ENCODE measurements around the gene NAV2. TPM values are rescaled to one million over a fixed set of nuclear protein-coding genes. Genes with fewer than 3 reads are reported as not detected.

NAV2 gene
- total and polyA plus RNA-seq, 7 donors, result 1.2 to 62.6 (median 22.1) TPM

GRCh38 chr11:19805376-19805775 is 92.7 kb downstream of the NAV2 start:
- H3K4me3 ChIP-seq, result no peak overlapping the region
- peak overlapping the region in 1 of 4 donors; percentile 13 for H3K27ac ChIP-seq
- peaks cover 0 to 85% (median 67%) of the 10 kb centered on the region in 4 donors for H3K4me1 ChIP-seq
- no peaks in the 10 kb centered on the region for H3K27me3 ChIP-seq
- WGBS, 2 donors, result 67 to 70% methylated on average over 5 of the region's 5 CpGs
- DNase-seq, result no peak
- TF ChIP-seq POLR2A (IDR thresholded peaks at IDR 0.05) (no peak), CTCF (IDR thresholded peaks at IDR 0.05) (no peak), POLR2AphosphoS5 (IDR thresholded peaks at IDR 0.05) (no peak), EP300 (IDR thresholded peaks at IDR 0.05) (no peak)
- H3K9me3 ChIP-seq, result no peaks in the 10 kb centered on the region
- H3K36me3 ChIP-seq, result no peaks in the 10 kb centered on the region
- intact Hi-C loops (cut with DNase I), result no loop called here

- no peaks in the 10 kb centered on the region for H3K36me3 ChIP-seq
- H3K4me1 ChIP-seq, result peaks cover 0 to 85% (median 65%) of the 10 kb centered on the region in 4 donors
- no peak overlapping the region for H3K4me3 ChIP-seq
- peak overlapping the region in 1 of 4 donors; percentile 13 for H3K27ac ChIP-seq
- 84 to 87% methylated on average over 2 of the region's 2 CpGs for WGBS, 2 donors
- no peak for TF ChIP-seq POLR2A (IDR thresholded peaks at IDR 0.05)
- intact Hi-C loops (cut with DNase I), result no loop called here
- H3K9me3 ChIP-seq, result no peaks in the 10 kb centered on the region
- DNase-seq, result no peak
- H3K27me3 ChIP-seq, result no peaks in the 10 kb centered on the region
Measured at GRCh38 chr11:19805827-19806226, 93.2 kb downstream of the NAV2 start.

- H3K36me3 ChIP-seq, result no peaks in the 10 kb centered on the region
- TF ChIP-seq POLR2A (IDR thresholded peaks at IDR 0.05), result no peak
- no peak for TF ChIP-seq CTCF (IDR thresholded peaks at IDR 0.05)
- no peak for TF ChIP-seq POLR2AphosphoS5 (IDR thresholded peaks at IDR 0.05)
- no peak for TF ChIP-seq EP300 (IDR thresholded peaks at IDR 0.05)
- 83 to 88% methylated on average over 2 of the region's 2 CpGs for WGBS, 2 donors
Measured at GRCh38 chr11:19806251-19806650, 93.6 kb downstream of the NAV2 start.

GRCh38 chr11:19808076-19808911 is 95.7 kb downstream of the NAV2 start:
- Histone ChIP-seq H3K4me1 (peaks cover 0 to 84% (median 66%) of the 10 kb centered on the region in 4 donors), H3K27ac (no peak overlapping the region)
- no peak for TF ChIP-seq CTCF (IDR thresholded peaks at IDR 0.05)
- TF ChIP-seq POLR2AphosphoS5 (IDR thresholded peaks at IDR 0.05), result no peak
- no peak for TF ChIP-seq EP300 (IDR thresholded peaks at IDR 0.05)
- TF ChIP-seq POLR2A (IDR thresholded peaks at IDR 0.05), result no peak

More at GRCh38 chr11:19806251-19806650, 93.6 kb downstream of the NAV2 start:
- H3K4me1 ChIP-seq, result peaks cover 0 to 84% (median 64%) of the 10 kb centered on the region in 4 donors
- intact Hi-C loops (cut with DNase I), result no loop called here
- no peak overlapping the region for H3K4me3 ChIP-seq
- H3K27ac ChIP-seq, result peak overlapping the region in 1 of 4 donors; percentile 13
- no peak for DNase-seq
- no peaks in the 10 kb centered on the region for H3K9me3 ChIP-seq
- H3K27me3 ChIP-seq, result no peaks in the 10 kb centered on the region

GRCh38 chr11:19810852-19811251 is 98.2 kb downstream of the NAV2 start:
- TF ChIP-seq EP300 (IDR thresholded peaks at IDR 0.05) (no peak), POLR2A (IDR thresholded peaks at IDR 0.05) (no peak), POLR2AphosphoS5 (IDR thresholded peaks at IDR 0.05) (no peak), CTCF (IDR thresholded peaks at IDR 0.05) (no peak)
- Histone ChIP-seq H3K36me3 (no peaks in the 10 kb centered on the region), H3K27me3 (no peaks in the 10 kb centered on the region), H3K4me3 (no peak overlapping the region), H3K27ac (no peak overlapping the region), H3K4me1 (peaks cover 0 to 86% (median 70%) of the 10 kb centered on the region in 4 donors), H3K9me3 (no peaks in the 10 kb centered on the region)
- DNase-seq, result no peak
- WGBS, 2 donors, result 79 to 84% methylated on average over 4 of the region's 4 CpGs
- intact Hi-C loops (cut with DNase I), result loop anchor here (5.0 kb wide), 1 partner anchor 39 kb away; no protein-coding TSS in a partner anchor

More at GRCh38 chr11:19808076-19808911, 95.7 kb downstream of the NAV2 start:
- Histone ChIP-seq H3K27me3 (no peaks in the 10 kb centered on the region), H3K36me3 (no peaks in the 10 kb centered on the region), H3K9me3 (no peaks in the 10 kb centered on the region), H3K4me3 (no peak overlapping the region)
- intact Hi-C loops (cut with DNase I), result no loop called here
- WGBS, 2 donors, result 91 to 95% methylated on average over 1 of the region's 1 CpG
- no peak for DNase-seq
